Mammary epithelial cell (primary cell): ENCODE data around the gene SCAMP4.
"Not testable (repeated sequence)": the region's sequence is repeated elsewhere in the genome, so short reads cannot be mapped to it uniquely, and the experiment has no call there.

Source experiments
- EZH2 ChIP-seq: IDR thresholded peaks from 2 replicates; pipeline ENCODE4 v1.6.1; 2012; ENCODE audit warnings: low read length, inconsistent platforms, borderline replicate concordance
- TF ChIP-seq, protein P1 (sequence below), 2 donors: IDR thresholded peaks in 1 of 2; conservative IDR thresholded peaks in 1 of 2; 2 replicates each; pipeline ENCODE4 v1.5.1; 2011 to 2012; ENCODE audit warnings: inconsistent platforms in 2 of 2, low read length in 2 of 2, mild to moderate bottlenecking in 2 of 2, control low read depth in 1 of 2, low read depth in 1 of 2; ENCODE audit not compliant: insufficient read depth in 1 of 2; ENCODE audit errors: extremely low read depth in 1 of 2

DNA sequence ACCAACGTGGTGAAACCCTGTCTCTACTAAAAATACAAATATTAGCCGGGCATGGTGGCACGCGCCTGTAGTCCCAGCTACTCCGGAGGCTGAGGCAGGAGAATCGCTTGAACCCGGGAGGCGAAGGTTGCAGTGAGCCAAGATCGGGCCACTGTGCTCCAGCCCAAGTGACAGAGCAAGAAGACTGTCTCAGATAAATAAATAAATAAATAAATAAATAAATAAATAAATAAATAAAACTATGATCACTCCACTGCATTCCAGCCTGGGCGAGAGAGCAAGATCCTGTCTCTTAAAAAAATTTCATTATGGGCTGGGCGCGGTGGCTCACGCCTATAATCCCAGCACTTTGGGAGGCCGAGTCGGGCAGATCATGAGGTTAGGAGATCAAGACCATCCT lies 18.8 kb upstream of the SCAMP4 start:
- TF ChIP-seq, protein P1, sequence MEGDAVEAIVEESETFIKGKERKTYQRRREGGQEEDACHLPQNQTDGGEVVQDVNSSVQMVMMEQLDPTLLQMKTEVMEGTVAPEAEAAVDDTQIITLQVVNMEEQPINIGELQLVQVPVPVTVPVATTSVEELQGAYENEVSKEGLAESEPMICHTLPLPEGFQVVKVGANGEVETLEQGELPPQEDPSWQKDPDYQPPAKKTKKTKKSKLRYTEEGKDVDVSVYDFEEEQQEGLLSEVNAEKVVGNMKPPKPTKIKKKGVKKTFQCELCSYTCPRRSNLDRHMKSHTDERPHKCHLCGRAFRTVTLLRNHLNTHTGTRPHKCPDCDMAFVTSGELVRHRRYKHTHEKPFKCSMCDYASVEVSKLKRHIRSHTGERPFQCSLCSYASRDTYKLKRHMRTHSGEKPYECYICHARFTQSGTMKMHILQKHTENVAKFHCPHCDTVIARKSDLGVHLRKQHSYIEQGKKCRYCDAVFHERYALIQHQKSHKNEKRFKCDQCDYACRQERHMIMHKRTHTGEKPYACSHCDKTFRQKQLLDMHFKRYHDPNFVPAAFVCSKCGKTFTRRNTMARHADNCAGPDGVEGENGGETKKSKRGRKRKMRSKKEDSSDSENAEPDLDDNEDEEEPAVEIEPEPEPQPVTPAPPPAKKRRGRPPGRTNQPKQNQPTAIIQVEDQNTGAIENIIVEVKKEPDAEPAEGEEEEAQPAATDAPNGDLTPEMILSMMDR (conservative IDR thresholded peaks at IDR 0.05 in 1 of 2, IDR thresholded peaks at IDR 0.05 in 1 of 2; ENCODE audit: extremely low read depth in 1 of 2, insufficient read depth in 1 of 2, low read depth in 1 of 2, low read length in 2 of 2): not testable (repeated sequence)
- not testable (repeated sequence) for TF ChIP-seq EZH2
